Naive thymus-derived CD4-positive, alpha-beta T cell (primary cell): ENCODE measurements around the gene C4orf50. TPM values are rescaled to one million over a fixed set of nuclear protein-coding genes. Genes with fewer than 3 reads are reported as not detected.

Source experiments
- ATAC-seq: fragments of 150-1000 bp; cut with Tn5 transposase; 2 replicates; pipeline ENCODE4 v1.10.0; 2021; ENCODE audit warnings: mild to moderate bottlenecking, moderate library complexity
- CTCF ChIA-PET: fragments of 350-600 bp; sonication (Branson Sonifier 250); formaldehyde crosslinking; loops from one replicate; lab custom pipeline; 2021; ENCODE audit warnings: antibody characterized with exemption; lab: Charles Lee
- POLR2A ChIA-PET: fragments of 350-600 bp; sonication (Branson Sonifier 250); formaldehyde crosslinking; loops from one replicate; lab custom pipeline; 2021; ENCODE audit warnings: antibody characterized with exemption, inconsistent platforms; lab: Charles Lee
- DNase-seq, 9 donors: peaks; one replicate each; pipeline versions ENCODE4 v3.0.0 to v3.0.0-alpha.2; 2020 to 2022; ENCODE audit warnings: mixed read lengths in 1 of 9
- H3K27ac ChIP-seq: one replicate; pipeline ENCODE4 v1.7.0; 2013; ENCODE audit warnings: mild to moderate bottlenecking, low read depth, low read length, moderate library complexity
- H3K27me3 ChIP-seq, 2 donors: one replicate each; pipeline ENCODE4 v1.7.0; 2013; ENCODE audit warnings: low read length in 2 of 2, mild to moderate bottlenecking in 2 of 2, moderate library complexity in 2 of 2; ENCODE audit not compliant: control insufficient read depth in 2 of 2, insufficient read depth in 2 of 2
- H3K36me3 ChIP-seq, 3 experiments: 1 replicate in 2 of 3; 2 replicates in 1 of 3; pipeline ENCODE4 v1.7.0; 2013; ENCODE audit warnings: low read length in 3 of 3, mild to moderate bottlenecking in 3 of 3, moderate library complexity in 1 of 3; ENCODE audit not compliant: insufficient read depth in 3 of 3, control insufficient read depth in 2 of 3
- H3K4me1 ChIP-seq, 2 donors: one replicate each; pipeline ENCODE4 v1.7.0; 2013; ENCODE audit warnings: low read length in 2 of 2, mild to moderate bottlenecking in 2 of 2, moderate library complexity in 1 of 2; ENCODE audit not compliant: control insufficient read depth in 2 of 2, insufficient read depth in 2 of 2
- H3K4me3 ChIP-seq: 2 replicates; pipeline ENCODE4 v1.7.0; 2013; ENCODE audit warnings: mild to moderate bottlenecking, low read length
- H3K9me3 ChIP-seq, 3 experiments: 1 replicate in 2 of 3; 2 replicates in 1 of 3; pipeline ENCODE4 v1.7.0; 2013; ENCODE audit warnings: low read length in 3 of 3; ENCODE audit not compliant: control insufficient read depth in 2 of 3
- H3K27ac Mint-ChIP-seq, 9 donors: one replicate each; pipeline ENCODE4 v1.8.0; 2020 to 2022; ENCODE audit warnings: mixed read lengths in 9 of 9, mild to moderate bottlenecking in 8 of 9, moderate library complexity in 5 of 9, inconsistent platforms in 2 of 9
- H3K27me3 Mint-ChIP-seq, 5 donors: one replicate each; pipeline ENCODE4 v1.8.0; 2021 to 2022; ENCODE audit warnings: mixed read lengths in 5 of 5, mild to moderate bottlenecking in 1 of 5
- H3K36me3 Mint-ChIP-seq, 5 donors: one replicate each; pipeline ENCODE4 v1.8.0; 2020 to 2022; ENCODE audit warnings: mixed read lengths in 5 of 5, mild to moderate bottlenecking in 3 of 5, inconsistent platforms in 1 of 5
- H3K4me1 Mint-ChIP-seq, 7 donors: one replicate each; pipeline ENCODE4 v1.8.0; 2020 to 2022; ENCODE audit warnings: mixed read lengths in 7 of 7, mild to moderate bottlenecking in 3 of 7, inconsistent platforms in 1 of 7
- H3K4me3 Mint-ChIP-seq, 10 donors: one replicate each; pipeline ENCODE4 v1.8.0; 2020 to 2022; ENCODE audit warnings: mild to moderate bottlenecking in 10 of 10, mixed read lengths in 10 of 10, moderate library complexity in 6 of 10, inconsistent platforms in 2 of 10
- H3K9me3 Mint-ChIP-seq, 11 donors: one replicate each; pipeline ENCODE4 v1.8.0; 2020 to 2022; ENCODE audit warnings: mixed read lengths in 11 of 11, mild to moderate bottlenecking in 4 of 11, inconsistent platforms in 1 of 11, moderate library complexity in 1 of 11
- intact Hi-C, 2 donors: fragments of 100-400 bp; cut with micrococcal nuclease; formaldehyde crosslinking; loops; one replicate each; pipeline ENCODE4 v1.15.1; 2023
- polyA plus RNA-seq, 2 donors: library from polyadenylated mRNA; unstranded; fragments of 300-500 nt; fragmentation: Illumina TruSeq; gene quantifications; one replicate each; pipeline ENCODE4 v1.2.3, GENCODE V29; 2021
- total RNA-seq, 6 experiments: library from RNA in 5 of 6; stranded (reverse) in 5 of 6; gene quantifications; 1 replicate in 5 of 6; 2 replicates in 1 of 6; pipeline ENCODE4 v1.2.3 and lab custom pipeline; 2021 to 2026

The C4orf50 gene
- total and polyA plus RNA-seq, 7 experiments from 2014 or later, result 0.08 to 0.87 (median 0.54) TPM; not detected in 4

DNA sequence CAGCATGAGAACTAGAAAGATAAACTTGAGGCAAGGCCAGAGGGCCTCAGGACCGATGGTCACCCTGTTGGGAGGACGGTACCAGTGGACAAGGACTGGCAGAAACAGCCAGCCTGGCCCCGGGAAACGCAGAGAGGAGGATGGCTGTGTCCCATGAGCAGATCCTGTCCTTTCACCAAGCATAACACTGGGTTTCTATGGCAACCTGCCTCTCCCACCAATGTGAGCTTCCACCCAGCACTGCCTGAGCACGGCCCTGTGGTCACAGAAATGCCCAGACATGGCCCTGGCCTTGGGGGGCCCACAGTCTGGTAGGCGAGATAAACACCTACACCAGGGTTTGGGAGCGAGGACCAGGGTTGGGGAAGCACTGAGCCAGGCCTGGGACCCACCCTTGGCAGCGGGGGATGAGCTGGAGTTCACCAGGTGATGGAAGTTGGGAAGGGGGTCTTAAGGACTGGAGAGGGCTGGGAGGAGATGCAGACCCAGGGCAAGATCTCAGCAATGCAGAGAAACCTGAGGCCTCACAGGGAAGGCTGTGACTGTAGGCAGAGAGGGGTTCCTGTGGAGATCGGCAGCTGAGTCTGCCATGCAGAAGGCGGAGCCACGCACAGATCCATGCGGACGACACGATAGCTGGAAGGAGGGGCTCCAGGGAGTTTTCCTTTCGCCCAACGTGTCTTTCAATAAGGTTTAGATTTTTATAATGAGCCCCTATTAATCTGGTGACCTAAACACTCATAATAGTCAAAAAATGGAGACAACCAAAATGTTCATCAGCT lies 92.6 kb downstream of the C4orf50 start:
- intact Hi-C loops, result no loop called here
- no peak overlapping the region for H3K27ac Mint-ChIP-seq
- Histone ChIP-seq H3K27me3 (no peaks in the 10 kb centered on the region), H3K27ac (no peak overlapping the region), H3K4me3 (no peak overlapping the region), H3K36me3 (no peaks in the 10 kb centered on the region), H3K4me1 (no peaks in the 10 kb centered on the region), H3K9me3 (peaks cover 0 to 3% (median 0%) of the 10 kb centered on the region in 3 experiments)
- peaks cover 0 to 3% (median 0%) of the 10 kb centered on the region in 7 donors for H3K4me1 Mint-ChIP-seq
- H3K27me3 Mint-ChIP-seq, result peaks cover 7 to 48% (median 10%) of the 10 kb centered on the region in 5 donors
- H3K4me3 Mint-ChIP-seq, result no peak overlapping the region
- ChIA-PET CTCF (no interaction called here), POLR2A (no interaction called here)
- DNase-seq, result no peak
- H3K9me3 Mint-ChIP-seq, result peaks cover 0 to 12% (median 2%) of the 10 kb centered on the region in 11 donors
- H3K36me3 Mint-ChIP-seq, result no peaks in the 10 kb centered on the region
- ATAC-seq, result no peak

- H3K4me1 ChIP-seq, result no peaks in the 10 kb centered on the region
- Mint-ChIP-seq H3K4me1 (peaks cover 0 to 3% (median 0%) of the 10 kb centered on the region in 7 donors), H3K27ac (no peak overlapping the region), H3K9me3 (peaks cover 0 to 12% (median 2%) of the 10 kb centered on the region in 11 donors), H3K36me3 (no peaks in the 10 kb centered on the region), H3K4me3 (no peak overlapping the region), H3K27me3 (peaks cover 8 to 41% (median 11%) of the 10 kb centered on the region in 5 donors)
- CTCF ChIA-PET, result no interaction called here
- no peaks in the 10 kb centered on the region for H3K36me3 ChIP-seq
- POLR2A ChIA-PET, result no interaction called here
- intact Hi-C loops, result no loop called here
- H3K4me3 ChIP-seq, result no peak overlapping the region
- H3K9me3 ChIP-seq, result peaks cover 0 to 3% (median 0%) of the 10 kb centered on the region in 3 experiments
- no peak for ATAC-seq
- DNase-seq, result no peak
- H3K27ac ChIP-seq, result no peak overlapping the region
- H3K27me3 ChIP-seq, result no peaks in the 10 kb centered on the region
Measured at GRCh38 chr4:5924461-5925125, 93.6 kb downstream of the C4orf50 start.

- no peak for ATAC-seq
- H3K9me3 Mint-ChIP-seq, result peaks cover 0 to 12% (median 2%) of the 10 kb centered on the region in 11 donors
Measured at GRCh38 chr4:5923376-5923775, 94.9 kb downstream of the C4orf50 start.

DNA sequence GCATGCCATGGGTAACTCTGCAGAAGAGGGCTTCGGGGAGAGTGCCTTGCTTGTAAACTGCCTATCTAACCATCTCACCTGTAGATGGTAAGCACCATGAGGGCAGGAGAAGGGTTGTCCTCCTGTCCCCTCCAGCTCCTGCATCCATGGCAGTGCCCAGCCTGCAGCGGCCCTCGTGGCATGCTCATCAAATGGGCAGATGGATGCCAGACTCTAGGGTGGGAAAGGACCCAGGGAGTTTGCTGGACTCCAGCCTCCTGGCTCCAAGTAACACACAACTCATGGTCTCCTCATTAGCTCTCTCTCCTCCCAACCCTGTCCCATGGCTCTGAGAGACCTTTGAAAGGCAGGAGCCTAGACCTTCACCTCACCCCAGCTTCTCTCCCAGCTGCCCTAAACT lies 95.7 kb downstream of the C4orf50 start:
- Mint-ChIP-seq H3K4me1 (peaks cover 0 to 3% (median 0%) of the 10 kb centered on the region in 7 donors), H3K27me3 (peaks cover 0 to 49% (median 11%) of the 10 kb centered on the region in 5 donors), H3K27ac (no peak overlapping the region), H3K4me3 (no peak overlapping the region), H3K9me3 (peaks cover 0 to 12% (median 3%) of the 10 kb centered on the region in 11 donors), H3K36me3 (no peaks in the 10 kb centered on the region)
- Histone ChIP-seq H3K9me3 (peaks cover 0 to 3% (median 0%) of the 10 kb centered on the region in 3 experiments), H3K36me3 (no peaks in the 10 kb centered on the region), H3K4me1 (no peaks in the 10 kb centered on the region), H3K4me3 (no peak overlapping the region), H3K27ac (no peak overlapping the region), H3K27me3 (no peaks in the 10 kb centered on the region)
- ATAC-seq, result no peak
- no peak for DNase-seq
- intact Hi-C loops, result no loop called here
- ChIA-PET POLR2A (no interaction called here), CTCF (no interaction called here)

More at GRCh38 chr4:5923376-5923775, 94.9 kb downstream of the C4orf50 start:
- Histone ChIP-seq H3K36me3 (no peaks in the 10 kb centered on the region), H3K4me1 (no peaks in the 10 kb centered on the region), H3K27ac (no peak overlapping the region), H3K27me3 (no peaks in the 10 kb centered on the region), H3K9me3 (peaks cover 0 to 3% (median 0%) of the 10 kb centered on the region in 3 experiments), H3K4me3 (no peak overlapping the region)
- no peak for DNase-seq
- intact Hi-C loops, result no loop called here
- peaks cover 0 to 3% (median 0%) of the 10 kb centered on the region in 7 donors for H3K4me1 Mint-ChIP-seq
- peaks cover 8 to 49% (median 11%) of the 10 kb centered on the region in 5 donors for H3K27me3 Mint-ChIP-seq
- no peak overlapping the region for H3K4me3 Mint-ChIP-seq
- CTCF ChIA-PET, result no interaction called here
- POLR2A ChIA-PET, result interaction anchor here (0.6 kb wide), 1 partner anchor 21 kb away, joined by 4 read pairs; no protein-coding TSS in a partner anchor
- no peaks in the 10 kb centered on the region for H3K36me3 Mint-ChIP-seq
- H3K27ac Mint-ChIP-seq, result no peak overlapping the region

DNA sequence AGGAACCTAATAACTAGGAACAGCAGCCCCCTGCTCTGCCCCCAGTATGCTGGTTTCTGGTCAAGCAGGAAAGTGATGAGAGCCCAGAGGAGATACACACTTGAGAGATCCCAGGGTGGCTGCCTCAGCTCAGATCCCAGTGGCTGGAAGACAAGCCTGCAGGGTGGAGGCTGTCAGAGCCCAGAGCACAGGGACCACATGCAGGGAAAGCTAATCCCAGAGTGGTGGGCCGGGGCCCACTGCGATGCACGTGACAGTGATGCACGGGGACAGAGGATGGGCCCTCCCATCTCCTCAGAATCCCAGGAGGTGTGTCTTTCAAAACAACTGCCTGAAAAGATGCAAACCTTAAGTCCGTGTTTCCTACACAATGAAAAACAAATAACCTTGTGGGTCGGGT lies 96.2 kb downstream of the C4orf50 start:
- no peaks in the 10 kb centered on the region for H3K36me3 ChIP-seq
- H3K36me3 Mint-ChIP-seq, result no peaks in the 10 kb centered on the region
- ATAC-seq (no peak), DNase-seq (no peak)
- no peak overlapping the region for H3K27ac ChIP-seq
- H3K4me3 ChIP-seq, result no peak overlapping the region
- H3K4me1 Mint-ChIP-seq, result peaks cover 0 to 2% (median 0%) of the 10 kb centered on the region in 7 donors
- no peak overlapping the region for H3K4me3 Mint-ChIP-seq
- H3K9me3 Mint-ChIP-seq, result peaks cover 0 to 12% (median 2%) of the 10 kb centered on the region in 11 donors
- POLR2A ChIA-PET, result no interaction called here
- CTCF ChIA-PET, result no interaction called here
- H3K27me3 ChIP-seq, result no peaks in the 10 kb centered on the region
- intact Hi-C loops, result no loop called here
- H3K27ac Mint-ChIP-seq, result no peak overlapping the region
- H3K27me3 Mint-ChIP-seq, result peaks cover 0 to 50% (median 11%) of the 10 kb centered on the region in 5 donors
- no peaks in the 10 kb centered on the region for H3K4me1 ChIP-seq
- peaks cover 0 to under 1% (median 0%) of the 10 kb centered on the region in 3 experiments for H3K9me3 ChIP-seq

DNA sequence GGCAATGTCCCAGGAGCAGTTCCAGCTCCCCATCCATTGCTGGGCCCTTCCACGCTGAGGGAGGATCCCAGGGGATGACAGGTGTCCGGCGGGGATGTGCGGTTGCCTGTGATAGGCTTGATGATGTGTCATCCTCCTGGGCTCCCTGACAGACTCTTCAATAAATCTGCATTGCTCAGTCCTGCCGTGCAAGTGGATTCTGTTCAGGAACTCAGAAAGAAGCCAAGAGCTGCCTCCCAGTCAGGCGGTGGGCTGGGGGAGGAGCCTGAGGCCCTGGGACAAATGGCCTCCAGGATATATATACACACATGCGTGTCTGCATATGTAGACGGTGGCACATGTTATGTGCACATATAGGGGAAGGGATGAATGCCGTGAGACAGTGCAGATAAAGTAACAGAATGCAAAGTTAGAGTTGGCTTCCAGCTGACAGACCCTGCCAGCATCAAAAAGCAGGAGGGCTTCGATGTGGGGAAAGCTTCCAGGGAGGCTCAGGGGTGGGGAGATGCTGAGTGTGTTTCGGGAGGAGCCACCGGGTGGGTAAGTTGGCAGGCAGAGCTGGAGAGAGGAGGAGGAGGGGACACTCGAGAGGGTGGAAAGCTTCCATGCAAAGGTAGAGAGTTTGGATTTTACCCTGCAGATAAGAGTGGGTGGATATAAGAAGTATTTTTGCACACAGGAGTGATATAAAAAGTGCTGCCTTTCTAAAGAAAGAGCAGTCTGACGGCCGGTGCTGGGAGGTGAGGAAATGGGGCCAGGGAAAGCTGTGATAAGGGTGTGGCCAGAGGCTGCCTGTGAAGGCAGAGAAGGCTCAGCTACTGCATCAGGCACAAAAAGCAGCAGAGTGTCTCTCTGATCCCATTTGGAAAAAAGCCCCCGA lies 96.9 kb downstream of the C4orf50 start:
- POLR2A ChIA-PET, result no interaction called here
- H3K27ac Mint-ChIP-seq, result no peak overlapping the region
- H3K4me1 Mint-ChIP-seq, result peaks cover 0 to 2% (median 0%) of the 10 kb centered on the region in 7 donors
- no peaks in the 10 kb centered on the region for H3K36me3 Mint-ChIP-seq
- H3K27me3 Mint-ChIP-seq, result peaks cover 0 to 50% (median 11%) of the 10 kb centered on the region in 5 donors
- peaks cover 0 to 12% (median 2%) of the 10 kb centered on the region in 11 donors for H3K9me3 Mint-ChIP-seq
- Histone ChIP-seq H3K27me3 (no peaks in the 10 kb centered on the region), H3K9me3 (no peaks in the 10 kb centered on the region), H3K36me3 (no peaks in the 10 kb centered on the region), H3K4me1 (no peaks in the 10 kb centered on the region), H3K27ac (no peak overlapping the region), H3K4me3 (no peak overlapping the region)
- CTCF ChIA-PET, result no interaction called here
- no peak for ATAC-seq
- no peak overlapping the region for H3K4me3 Mint-ChIP-seq
- no peak for DNase-seq
- intact Hi-C loops, result no loop called here
